ENCODE results near the gene RGS6. TPM values are rescaled to one million over a fixed set of nuclear protein-coding genes. Genes with fewer than 3 reads are reported as not detected.

Gene RGS6
- total and polyA plus RNA-seq, 5 donors from 2014 or later, result 0.13 to 1.5 (median 0.69) TPM

- no peak for ATAC-seq (ENCODE audit: low read depth in 2 of 2)
- H3K4me3 ChIP-seq (ENCODE audit: low read depth, low read length), result no peak overlapping the region
- H3K4me3 Mint-ChIP-seq, result no peak overlapping the region
Observed at GRCh38 chr14:72120315-72120714, 188.1 kb downstream of the RGS6 start.

DNA sequence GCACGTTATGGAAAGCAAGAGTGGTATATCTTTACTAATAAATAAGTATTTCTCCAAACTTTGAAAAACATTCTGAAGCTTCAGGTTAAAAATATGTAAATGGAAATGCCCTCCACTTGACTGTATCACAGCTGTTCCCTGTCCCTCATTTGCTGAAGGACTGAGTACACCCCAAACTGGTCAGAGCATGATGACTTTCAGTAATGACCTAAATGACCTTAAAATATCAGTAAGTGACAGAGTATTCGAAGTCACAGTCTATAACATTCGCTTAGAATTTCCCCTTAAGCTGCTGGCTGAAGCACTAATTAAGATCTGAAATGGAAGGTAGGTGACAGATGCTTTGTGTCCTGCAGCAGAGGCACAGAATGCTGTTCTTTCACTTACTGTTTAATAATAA, 191.5 kb downstream of the RGS6 start:
- no peaks in the 10 kb centered on the region for H3K9me3 ChIP-seq (ENCODE audit: control insufficient read depth in 2 of 2, low read length in 2 of 2)
- Mint-ChIP-seq H3K9me3 (peaks cover 0 to 2% (median 0%) of the 10 kb centered on the region in 7 donors), H3K4me3 (peak overlapping the region in 2 of 4 donors; percentile 7 to 15), H3K27me3 (peaks cover 3% of the 10 kb centered on the region), H3K36me3 (no peaks in the 10 kb centered on the region), H3K27ac (peak overlapping the region in 1 of 3 donors; percentile 64), H3K4me1 (peaks cover 0 to 32% (median 13%) of the 10 kb centered on the region in 4 donors)
- peak overlapping the region; percentile 30 for H3K4me3 ChIP-seq (ENCODE audit: low read depth, low read length)
- no peaks in the 10 kb centered on the region for H3K36me3 ChIP-seq (ENCODE audit: control insufficient read depth, insufficient read depth, low read length)
- DNase-seq (no peak), ATAC-seq (ENCODE audit: low read depth in 2 of 2) (no peak)
- H3K27me3 ChIP-seq (ENCODE audit: control insufficient read depth, insufficient read depth, low read length), result no peaks in the 10 kb centered on the region
- H3K4me1 ChIP-seq (ENCODE audit: control insufficient read depth, insufficient read depth, low read length, poor library complexity, severe bottlenecking), result peaks cover 16% of the 10 kb centered on the region
- H3K27ac ChIP-seq (ENCODE audit: insufficient read depth, low read length, poor library complexity, severe bottlenecking), result peak overlapping the region; percentile 28

More at GRCh38 chr14:72120315-72120714, 188.1 kb downstream of the RGS6 start:
- peaks cover 0 to 2% (median 0%) of the 10 kb centered on the region in 7 donors for H3K9me3 Mint-ChIP-seq
- H3K27me3 ChIP-seq (ENCODE audit: control insufficient read depth, insufficient read depth, low read length), result no peaks in the 10 kb centered on the region
- H3K27ac Mint-ChIP-seq, result no peak overlapping the region
- H3K36me3 Mint-ChIP-seq, result no peaks in the 10 kb centered on the region
- H3K36me3 ChIP-seq (ENCODE audit: control insufficient read depth, insufficient read depth, low read length), result no peaks in the 10 kb centered on the region
- H3K9me3 ChIP-seq (ENCODE audit: control insufficient read depth in 2 of 2, low read length in 2 of 2), result no peaks in the 10 kb centered on the region
- no peak overlapping the region for H3K27ac ChIP-seq (ENCODE audit: insufficient read depth, low read length, poor library complexity, severe bottlenecking)
- peaks cover 12% of the 10 kb centered on the region for H3K27me3 Mint-ChIP-seq
- H3K4me1 ChIP-seq (ENCODE audit: control insufficient read depth, insufficient read depth, low read length, poor library complexity, severe bottlenecking), result peaks cover 16% of the 10 kb centered on the region
- DNase-seq, result no peak
- H3K4me1 Mint-ChIP-seq, result peaks cover 0 to 32% (median 10%) of the 10 kb centered on the region in 4 donors

DNA sequence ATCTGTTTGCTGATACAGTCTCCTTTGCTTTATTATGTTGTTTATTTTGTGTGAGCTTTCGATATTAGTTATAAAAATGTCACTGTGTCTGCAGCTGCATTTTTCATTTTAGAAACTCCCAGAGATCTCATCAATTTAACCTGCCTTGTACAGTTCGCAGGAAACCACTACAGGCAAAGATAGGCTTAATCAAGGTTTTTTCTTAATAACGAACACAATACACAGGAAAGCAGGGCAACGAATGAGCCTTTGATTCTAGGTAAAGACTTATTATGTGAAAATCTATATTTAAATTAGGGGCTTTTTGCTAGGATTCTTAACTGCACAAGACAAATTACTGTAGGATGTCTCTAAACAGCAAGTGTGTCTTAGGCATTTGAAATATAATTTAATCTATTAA, 191.9 kb downstream of the RGS6 start:
- Histone ChIP-seq H3K27ac (ENCODE audit: insufficient read depth, low read length, poor library complexity, severe bottlenecking) (peak overlapping the region; percentile 28), H3K4me1 (ENCODE audit: control insufficient read depth, insufficient read depth, low read length, poor library complexity, severe bottlenecking) (peaks cover 16% of the 10 kb centered on the region), H3K4me3 (ENCODE audit: low read depth, low read length) (peak overlapping the region; percentile 30), H3K9me3 (ENCODE audit: control insufficient read depth in 2 of 2, low read length in 2 of 2) (no peaks in the 10 kb centered on the region), H3K27me3 (ENCODE audit: control insufficient read depth, insufficient read depth, low read length) (no peaks in the 10 kb centered on the region), H3K36me3 (ENCODE audit: control insufficient read depth, insufficient read depth, low read length) (no peaks in the 10 kb centered on the region)
- Mint-ChIP-seq H3K27ac (peak overlapping the region in 1 of 3 donors; percentile 64), H3K9me3 (no peaks in the 10 kb centered on the region), H3K36me3 (no peaks in the 10 kb centered on the region), H3K4me1 (peaks cover 0 to 32% (median 14%) of the 10 kb centered on the region in 4 donors), H3K27me3 (no peaks in the 10 kb centered on the region), H3K4me3 (peak overlapping the region in 3 of 4 donors; percentile 7 to 15 (median 11))
- DNase-seq (peak in 1 of 3 donors; percentile 56), ATAC-seq (ENCODE audit: low read depth in 2 of 2) (no peak)

DNA sequence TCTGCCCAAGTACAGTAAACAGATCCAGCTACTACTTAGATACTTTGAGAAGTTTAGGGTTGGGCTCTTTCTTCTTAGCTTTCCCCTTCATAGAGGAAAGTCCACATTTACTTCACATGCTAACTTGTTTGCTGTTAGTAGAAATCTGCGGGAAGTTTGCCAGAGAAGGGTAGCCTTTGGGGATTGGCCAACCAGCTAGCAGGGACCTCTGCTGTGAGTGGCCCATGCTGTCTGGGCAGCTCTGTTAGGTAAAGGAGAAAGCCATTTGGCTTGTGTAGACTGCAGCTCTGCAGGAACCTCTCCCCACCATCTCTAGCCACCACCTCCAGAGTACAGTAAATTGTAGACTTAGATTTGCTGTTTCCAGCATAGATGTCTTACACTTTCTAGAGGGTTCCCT, 193.9 kb downstream of the RGS6 start:
- H3K4me1 ChIP-seq (ENCODE audit: control insufficient read depth, insufficient read depth, low read length, poor library complexity, severe bottlenecking), result peaks cover 16% of the 10 kb centered on the region
- no peaks in the 10 kb centered on the region for H3K36me3 Mint-ChIP-seq
- no peak overlapping the region for H3K4me3 Mint-ChIP-seq
- DNase-seq (no peak), ATAC-seq (ENCODE audit: low read depth in 2 of 2) (no peak)
- no peak overlapping the region for H3K27ac Mint-ChIP-seq
- H3K9me3 Mint-ChIP-seq, result peaks cover 0 to 3% (median 0%) of the 10 kb centered on the region in 7 donors
- H3K4me1 Mint-ChIP-seq, result peaks cover 0 to 32% (median 14%) of the 10 kb centered on the region in 4 donors
- H3K27me3 ChIP-seq (ENCODE audit: control insufficient read depth, insufficient read depth, low read length), result no peaks in the 10 kb centered on the region
- no peaks in the 10 kb centered on the region for H3K9me3 ChIP-seq (ENCODE audit: control insufficient read depth in 2 of 2, low read length in 2 of 2)
- no peak overlapping the region for H3K27ac ChIP-seq (ENCODE audit: insufficient read depth, low read length, poor library complexity, severe bottlenecking)
- no peak overlapping the region for H3K4me3 ChIP-seq (ENCODE audit: low read depth, low read length)
- no peaks in the 10 kb centered on the region for H3K36me3 ChIP-seq (ENCODE audit: control insufficient read depth, insufficient read depth, low read length)
- no peaks in the 10 kb centered on the region for H3K27me3 Mint-ChIP-seq

- no peak overlapping the region for H3K27ac Mint-ChIP-seq
- no peaks in the 10 kb centered on the region for H3K36me3 Mint-ChIP-seq
- peaks cover 0 to 32% (median 14%) of the 10 kb centered on the region in 4 donors for H3K4me1 Mint-ChIP-seq
Observed at GRCh38 chr14:72126561-72126960, 194.3 kb downstream of the RGS6 start.

GRCh38 chr14:72128629-72129028, 196.4 kb downstream of the RGS6 start:
- Mint-ChIP-seq H3K9me3 (peaks cover 0 to 3% (median 0%) of the 10 kb centered on the region in 7 donors), H3K4me3 (no peak overlapping the region), H3K27ac (no peak overlapping the region), H3K4me1 (peaks cover 0 to 13% (median 8%) of the 10 kb centered on the region in 4 donors), H3K36me3 (no peaks in the 10 kb centered on the region), H3K27me3 (no peaks in the 10 kb centered on the region)
- no peaks in the 10 kb centered on the region for H3K36me3 ChIP-seq (ENCODE audit: control insufficient read depth, insufficient read depth, low read length)
- no peak overlapping the region for H3K27ac ChIP-seq (ENCODE audit: insufficient read depth, low read length, poor library complexity, severe bottlenecking)
- no peaks in the 10 kb centered on the region for H3K27me3 ChIP-seq (ENCODE audit: control insufficient read depth, insufficient read depth, low read length)
- no peak overlapping the region for H3K4me3 ChIP-seq (ENCODE audit: low read depth, low read length)
- H3K9me3 ChIP-seq (ENCODE audit: control insufficient read depth in 2 of 2, low read length in 2 of 2), result no peaks in the 10 kb centered on the region
- peaks cover 11% of the 10 kb centered on the region for H3K4me1 ChIP-seq (ENCODE audit: control insufficient read depth, insufficient read depth, low read length, poor library complexity, severe bottlenecking)
- DNase-seq (peak in 1 of 3 donors; percentile 22), ATAC-seq (ENCODE audit: low read depth in 2 of 2) (no peak)

More at GRCh38 chr14:72126561-72126960, 194.3 kb downstream of the RGS6 start:
- peaks cover 16% of the 10 kb centered on the region for H3K4me1 ChIP-seq (ENCODE audit: control insufficient read depth, insufficient read depth, low read length, poor library complexity, severe bottlenecking)
- no peak for DNase-seq
- H3K27me3 ChIP-seq (ENCODE audit: control insufficient read depth, insufficient read depth, low read length), result no peaks in the 10 kb centered on the region
- H3K4me3 ChIP-seq (ENCODE audit: low read depth, low read length), result no peak overlapping the region
- H3K27ac ChIP-seq (ENCODE audit: insufficient read depth, low read length, poor library complexity, severe bottlenecking), result no peak overlapping the region
- Mint-ChIP-seq H3K27me3 (no peaks in the 10 kb centered on the region), H3K4me3 (no peak overlapping the region), H3K9me3 (peaks cover 0 to 3% (median 0%) of the 10 kb centered on the region in 7 donors)
- no peak for ATAC-seq (ENCODE audit: low read depth in 2 of 2)
- H3K36me3 ChIP-seq (ENCODE audit: control insufficient read depth, insufficient read depth, low read length), result no peaks in the 10 kb centered on the region
- H3K9me3 ChIP-seq (ENCODE audit: control insufficient read depth in 2 of 2, low read length in 2 of 2), result no peaks in the 10 kb centered on the region

- Mint-ChIP-seq H3K4me3 (no peak overlapping the region), H3K4me1 (peaks cover 0 to 10% (median 5%) of the 10 kb centered on the region in 4 donors), H3K27ac (no peak overlapping the region), H3K9me3 (peaks cover 0 to 7% (median 2%) of the 10 kb centered on the region in 7 donors), H3K36me3 (peaks cover 3% of the 10 kb centered on the region), H3K27me3 (peaks cover 4% of the 10 kb centered on the region)
- H3K4me3 ChIP-seq (ENCODE audit: low read depth, low read length), result no peak overlapping the region
- no peak for ATAC-seq (ENCODE audit: low read depth in 2 of 2)
- H3K4me1 ChIP-seq (ENCODE audit: control insufficient read depth, insufficient read depth, low read length, poor library complexity, severe bottlenecking), result peaks cover 4% of the 10 kb centered on the region
- H3K36me3 ChIP-seq (ENCODE audit: control insufficient read depth, insufficient read depth, low read length), result no peaks in the 10 kb centered on the region
- DNase-seq, result no peak
- H3K9me3 ChIP-seq (ENCODE audit: control insufficient read depth in 2 of 2, low read length in 2 of 2), result no peaks in the 10 kb centered on the region
- no peaks in the 10 kb centered on the region for H3K27me3 ChIP-seq (ENCODE audit: control insufficient read depth, insufficient read depth, low read length)
- H3K27ac ChIP-seq (ENCODE audit: insufficient read depth, low read length, poor library complexity, severe bottlenecking), result no peak overlapping the region
Observed at GRCh38 chr14:72129291-72129690, 197.1 kb downstream of the RGS6 start.

DNA sequence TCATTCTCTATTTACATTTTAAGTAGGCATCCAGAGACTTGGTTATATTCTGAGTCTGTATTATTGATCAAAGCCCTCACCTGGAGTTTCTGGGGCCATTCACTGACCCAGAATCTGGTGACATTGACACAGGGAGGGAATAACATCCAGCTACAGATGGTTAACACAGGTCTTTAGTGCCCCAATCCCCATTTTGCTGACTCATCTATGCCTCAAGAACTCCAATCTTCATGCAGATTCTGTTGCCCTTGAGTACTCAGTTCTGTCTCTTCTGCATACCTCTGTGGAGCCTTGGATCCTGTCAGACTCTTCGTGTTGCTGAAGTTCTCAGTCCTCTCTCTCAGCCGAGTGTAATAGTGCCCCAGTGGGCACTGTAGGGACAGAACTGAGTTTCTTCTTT, 208.9 kb downstream of the RGS6 start:
- Mint-ChIP-seq H3K27ac (no peak overlapping the region), H3K4me3 (no peak overlapping the region), H3K9me3 (peaks cover 0 to 6% (median 0%) of the 10 kb centered on the region in 7 donors), H3K27me3 (peaks cover 26% of the 10 kb centered on the region), H3K36me3 (no peaks in the 10 kb centered on the region), H3K4me1 (no peaks in the 10 kb centered on the region)
- Histone ChIP-seq H3K27me3 (ENCODE audit: control insufficient read depth, insufficient read depth, low read length) (peaks cover 2% of the 10 kb centered on the region), H3K4me1 (ENCODE audit: control insufficient read depth, insufficient read depth, low read length, poor library complexity, severe bottlenecking) (no peaks in the 10 kb centered on the region), H3K4me3 (ENCODE audit: low read depth, low read length) (no peak overlapping the region), H3K9me3 (ENCODE audit: control insufficient read depth in 2 of 2, low read length in 2 of 2) (no peaks in the 10 kb centered on the region), H3K36me3 (ENCODE audit: control insufficient read depth, insufficient read depth, low read length) (no peaks in the 10 kb centered on the region), H3K27ac (ENCODE audit: insufficient read depth, low read length, poor library complexity, severe bottlenecking) (no peak overlapping the region)
- DNase-seq, result no peak
- no peak for ATAC-seq (ENCODE audit: low read depth in 2 of 2)
